ENCODE data around the gene DSTYK. TPM values are rescaled to one million over a fixed set of nuclear protein-coding genes. Genes with fewer than 3 reads are reported as not detected.

Gene DSTYK
- total and polyA plus RNA-seq, 9 donors: 8.8 to 20.0 (median 18.0) TPM

GRCh38 chr1:205243350-205244191 is 32.1 kb upstream of the DSTYK start:
- peak in 2 of 5 donors; percentile 5 to 12 for DNase-seq
- H3K36me3 ChIP-seq: no peaks in the 10 kb centered on the region
- WGBS, 3 donors: 95 to 97% (median 97%) methylated on average over 8 of the region's 8 CpGs
- intact Hi-C loops (cut with DNase I): no loop called here
- no peaks in the 10 kb centered on the region for H3K9me3 ChIP-seq
- TF ChIP-seq CTCF (IDR thresholded peaks at IDR 0.05) (no peak), EP300 (IDR thresholded peaks at IDR 0.05) (no peak), POLR2A (IDR thresholded peaks at IDR 0.05) (no peak)
- peaks cover 31% of the 10 kb centered on the region for H3K4me1 ChIP-seq (ENCODE audit: insufficient read depth)
- H3K27ac ChIP-seq: no peak overlapping the region
- no peak overlapping the region for H3K4me3 ChIP-seq
- H3K27me3 ChIP-seq: no peaks in the 10 kb centered on the region

- Histone ChIP-seq H3K27me3 (no peaks in the 10 kb centered on the region), H3K36me3 (no peaks in the 10 kb centered on the region), H3K27ac (no peak overlapping the region), H3K4me3 (no peak overlapping the region), H3K4me1 (ENCODE audit: insufficient read depth) (peaks cover 17% of the 10 kb centered on the region), H3K9me3 (no peaks in the 10 kb centered on the region)
- peak in 1 of 5 donors; percentile 31 for DNase-seq
- 95 to 96% (median 96%) methylated on average over 34 to 36 of the region's 36 CpGs for WGBS, 3 donors
- intact Hi-C loops (cut with DNase I): no loop called here
- TF ChIP-seq POLR2A (IDR thresholded peaks at IDR 0.05): no peak
Measured at GRCh38 chr1:205241366-205242030, 30.0 kb upstream of the DSTYK start.

GRCh38 chr1:205240569-205240968 is 29.1 kb upstream of the DSTYK start:
- no peaks in the 10 kb centered on the region for H3K9me3 ChIP-seq
- no peaks in the 10 kb centered on the region for H3K27me3 ChIP-seq
- no peaks in the 10 kb centered on the region for H3K36me3 ChIP-seq
- H3K27ac ChIP-seq: no peak overlapping the region
- no peak for TF ChIP-seq CTCF (IDR thresholded peaks at IDR 0.05)
- no peak for TF ChIP-seq EP300 (IDR thresholded peaks at IDR 0.05)
- TF ChIP-seq POLR2A (IDR thresholded peaks at IDR 0.05): no peak
- DNase-seq: peak in 1 of 5 donors; percentile 5
- H3K4me3 ChIP-seq: no peak overlapping the region
- WGBS, 3 donors: 87 to 93% (median 92%) methylated on average over 3 of the region's 3 CpGs
- intact Hi-C loops (cut with DNase I): no loop called here
- peaks cover 13% of the 10 kb centered on the region for H3K4me1 ChIP-seq (ENCODE audit: insufficient read depth)

- peak in 2 of 5 donors; percentile 31 to 36 for DNase-seq
Measured at GRCh38 chr1:205240118-205240517, 28.6 kb upstream of the DSTYK start.

More at GRCh38 chr1:205240118-205240517, 28.6 kb upstream of the DSTYK start:
- no peaks in the 10 kb centered on the region for H3K9me3 ChIP-seq
- intact Hi-C loops (cut with DNase I): no loop called here
- WGBS, 3 donors: 37 to 58% (median 37%) methylated on average over 6 of the region's 6 CpGs
- H3K36me3 ChIP-seq: no peaks in the 10 kb centered on the region
- TF ChIP-seq CTCF (IDR thresholded peaks at IDR 0.05): no peak
- TF ChIP-seq POLR2A (IDR thresholded peaks at IDR 0.05): no peak
- no peak for TF ChIP-seq EP300 (IDR thresholded peaks at IDR 0.05)
- peaks cover 15% of the 10 kb centered on the region for H3K4me1 ChIP-seq (ENCODE audit: insufficient read depth)
- no peaks in the 10 kb centered on the region for H3K27me3 ChIP-seq
- H3K27ac ChIP-seq: peak overlapping the region in 1 of 2 donors; percentile 21
- no peak overlapping the region for H3K4me3 ChIP-seq
